Left ventricle myocardium superior (tissue), 1 donor: ENCODE data around the gene CYP4F3. TPM values are rescaled to one million over a fixed set of nuclear protein-coding genes. Genes with fewer than 3 reads are reported as not detected.
"Not testable (repeated sequence)": the region's sequence is repeated elsewhere in the genome, so short reads cannot be mapped to it uniquely, and the experiment has no call there.

Source experiments
- ATAC-seq: fragments of 200-7000 bp; cut with Tn5 transposase; one replicate; pipeline ENCODE4 v1.9.1; 2020; ENCODE audit warnings: mild to moderate bottlenecking, moderate library complexity
- DNase-seq: peaks from one replicate; pipeline ENCODE4 v3.0.0-alpha.2; 2020
- intact Hi-C: fragments of 100-400 bp; cut with micrococcal nuclease; formaldehyde crosslinking; loops from one replicate; pipeline ENCODE4 v1.11.0; 2022
- total RNA-seq: library from RNA; stranded (reverse); fragmentation: NEBNext Ultra II Directional; extraction: Animal tissue kit (Norgen Biotek cat#: 25700); gene quantifications from one replicate; pipeline ENCODE4 v1.2.1, GENCODE V29; 2021
- donor health status: DM: no; HTN: yes; CAD: no; lungs with severe emphysema.

The CYP4F3 gene
- total RNA-seq, 1 donor from 2014 or later, result 0.79 TPM

DNA sequence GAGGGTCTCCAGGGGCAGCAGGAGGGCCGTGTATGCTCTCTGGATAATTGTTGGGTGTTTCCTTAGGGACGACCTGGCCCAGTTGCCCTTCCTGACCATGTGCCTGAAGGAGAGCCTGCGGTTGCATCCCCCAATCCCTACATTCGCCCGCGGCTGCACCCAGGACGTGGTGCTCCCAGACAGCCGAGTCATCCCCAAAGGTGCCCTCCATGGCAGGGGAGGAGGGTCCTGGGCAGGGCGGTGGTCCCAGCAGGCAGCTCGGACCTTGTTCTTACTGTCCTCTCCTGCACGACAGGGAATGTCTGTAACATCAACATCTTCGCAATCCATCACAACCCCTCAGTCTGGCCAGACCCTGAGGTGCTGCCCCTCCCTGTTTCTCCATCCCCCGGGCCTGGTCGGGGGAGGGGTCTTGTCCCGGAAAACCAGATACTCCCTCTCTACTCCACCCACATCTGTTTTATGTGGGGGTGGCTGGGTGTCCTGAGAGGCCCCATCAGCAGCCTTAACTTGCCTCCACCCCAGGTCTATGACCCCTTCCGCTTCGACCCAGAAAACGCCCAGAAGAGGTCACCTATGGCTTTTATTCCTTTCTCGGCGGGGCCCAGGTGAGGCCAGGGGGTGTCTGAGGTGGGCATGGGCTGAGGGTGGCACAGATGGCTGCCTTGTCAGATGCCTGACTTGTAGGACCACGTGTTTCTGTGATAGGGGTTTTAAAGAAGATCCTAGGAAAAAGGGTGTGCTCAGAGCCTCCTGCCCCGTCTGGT is 12.3 kb upstream of the CYP4F3 start:
- no peak for DNase-seq
- intact Hi-C loops, result loop anchor here (2.0 to 10.0 kb wide), 2 partner anchors 238 to 546 kb away; partner anchors contain the start of gene CIB3

DNA sequence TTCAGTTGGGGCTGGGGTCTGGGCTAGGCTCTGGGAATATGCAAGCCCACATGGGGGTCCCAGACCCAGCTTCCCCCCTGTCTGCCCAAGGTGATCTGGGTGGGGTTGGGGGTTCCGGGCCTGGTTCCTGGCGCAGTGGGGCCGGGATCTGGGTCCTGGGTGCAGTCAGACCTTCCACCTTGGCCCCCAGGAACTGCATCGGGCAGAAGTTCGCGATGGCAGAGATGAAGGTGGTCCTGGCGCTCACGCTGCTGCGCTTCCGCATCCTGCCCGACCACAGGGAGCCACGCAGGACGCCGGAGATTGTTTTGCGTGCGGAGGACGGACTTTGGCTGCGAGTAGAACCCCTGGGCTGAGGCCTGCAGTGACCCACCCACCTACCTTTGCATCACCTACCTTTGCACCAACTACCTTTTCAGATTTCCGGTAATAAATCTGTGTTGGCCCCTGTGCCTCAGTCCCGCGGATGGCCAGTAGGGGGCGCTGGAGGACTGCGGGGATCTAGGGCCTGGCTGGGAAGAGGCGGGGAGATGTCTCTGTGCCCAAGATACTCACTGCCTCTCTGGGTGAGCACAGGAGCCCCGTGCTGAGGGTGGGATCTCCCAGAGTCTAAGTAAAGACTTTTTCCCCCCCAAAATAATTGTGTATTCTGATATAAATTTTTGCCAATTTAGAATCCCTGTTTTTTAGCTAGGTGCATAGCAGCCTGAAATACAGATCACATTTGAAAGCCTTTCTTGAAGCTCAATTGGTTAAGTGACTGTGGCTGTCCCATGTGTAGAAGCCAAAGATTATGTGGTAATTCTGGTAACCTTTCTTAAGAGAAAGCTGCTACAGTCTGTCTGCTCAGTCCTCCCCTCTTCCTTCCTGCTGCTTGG is 11.5 kb upstream of the CYP4F3 start:
- ATAC-seq (peak; percentile 89), DNase-seq (peak; percentile 89)
- intact Hi-C loops, result loop anchor here (2.0 to 10.0 kb wide), 2 partner anchors 238 to 546 kb away; partner anchors contain the start of gene CIB3

More for the DNA sequence above, 12.3 kb upstream of the CYP4F3 start:
- no peak for ATAC-seq

DNA sequence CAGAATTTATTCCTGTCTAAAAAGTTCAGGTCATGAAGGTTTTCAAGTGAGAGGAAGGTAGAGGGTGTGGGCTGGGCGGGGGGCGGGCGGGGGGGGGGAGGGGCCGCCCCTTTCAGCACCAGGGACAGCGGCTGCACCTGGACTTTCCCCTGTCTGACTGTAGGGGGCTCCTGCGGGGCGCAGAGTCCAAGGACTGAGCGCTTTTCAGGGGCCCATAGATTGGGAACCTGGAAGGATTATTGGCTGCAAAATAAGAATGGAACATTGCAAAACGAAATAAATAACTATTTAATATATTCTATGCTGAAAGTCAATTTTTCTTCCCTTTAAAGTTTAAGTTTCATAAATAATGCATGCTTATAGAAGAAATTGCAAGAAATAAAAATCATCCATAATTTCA is 8.9 kb upstream of the CYP4F3 start:
- intact Hi-C loops, result no loop called here
- ATAC-seq (no peak), DNase-seq (no peak)

GRCh38 chr19:15633082-15633835 is 7.4 kb upstream of the CYP4F3 start:
- peak; percentile 34 for ATAC-seq
- intact Hi-C loops, result no loop called here
- no peak for DNase-seq

GRCh38 chr19:15634105-15634504 is 6.6 kb upstream of the CYP4F3 start:
- no peak for DNase-seq
- intact Hi-C loops, result no loop called here
- no peak for ATAC-seq

DNA sequence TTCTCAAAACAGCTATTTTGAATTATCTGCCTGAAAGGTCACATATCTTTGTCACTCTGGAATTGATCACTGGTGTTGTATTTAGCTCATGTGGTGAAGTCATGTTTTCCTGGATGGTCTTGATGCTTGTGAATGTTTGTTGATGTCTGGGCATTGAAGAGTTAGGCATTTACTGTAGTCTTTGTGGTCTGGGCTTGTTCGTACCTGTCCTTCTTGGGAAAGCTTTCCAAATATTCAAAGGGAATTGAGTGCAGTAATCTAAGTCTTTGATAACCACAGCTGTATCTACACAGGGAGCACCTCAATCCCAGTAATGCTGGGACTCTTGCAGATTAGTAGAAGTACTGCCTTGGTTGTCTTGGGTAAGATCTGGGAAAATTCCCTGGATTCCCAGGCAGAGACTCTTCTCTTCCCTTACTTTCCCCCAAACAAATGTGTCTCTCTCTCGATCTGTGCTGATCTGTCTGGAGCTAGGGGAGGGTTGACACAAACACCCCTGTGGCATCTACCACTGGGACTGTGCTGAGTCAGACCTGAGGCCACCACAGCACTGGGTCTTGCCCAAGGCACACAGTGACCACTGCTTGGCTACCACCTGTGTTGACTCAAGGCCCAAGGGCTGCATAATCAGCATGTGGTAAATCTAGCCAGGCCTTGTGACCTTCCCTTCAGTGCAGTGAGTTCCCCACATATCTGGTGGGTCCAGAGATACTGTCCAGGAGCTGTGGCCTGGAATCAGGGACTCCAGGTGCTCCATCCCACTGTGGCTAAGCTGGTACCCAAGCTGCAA is 5.5 kb upstream of the CYP4F3 start:
- no peak for ATAC-seq
- intact Hi-C loops, result no loop called here
- DNase-seq, result no peak

GRCh38 chr19:15636026-15636425 is 4.7 kb upstream of the CYP4F3 start:
- ATAC-seq (no peak), DNase-seq (no peak)
- intact Hi-C loops, result no loop called here

DNA sequence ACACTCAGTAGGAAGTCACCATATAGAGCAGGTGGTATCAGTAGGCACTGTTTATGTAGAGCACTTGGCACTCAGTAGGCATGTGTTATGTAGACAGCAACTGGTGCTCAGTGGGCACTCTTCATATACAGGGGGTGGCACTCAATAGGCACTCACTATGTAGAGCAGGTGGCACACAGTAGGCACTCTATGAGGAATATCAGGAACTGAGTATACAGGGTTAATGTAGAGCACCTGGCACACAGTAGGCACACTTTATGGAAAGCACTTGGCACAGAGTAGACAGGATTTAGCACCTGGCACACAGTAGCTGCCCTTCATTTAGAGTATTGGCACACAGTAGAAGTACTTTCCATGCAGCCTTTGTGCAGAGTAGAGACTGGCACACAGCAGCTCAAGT is 1.1 kb upstream of the CYP4F3 start:
- DNase-seq, result no peak
- no peak for ATAC-seq
- intact Hi-C loops, result no loop called here

DNA sequence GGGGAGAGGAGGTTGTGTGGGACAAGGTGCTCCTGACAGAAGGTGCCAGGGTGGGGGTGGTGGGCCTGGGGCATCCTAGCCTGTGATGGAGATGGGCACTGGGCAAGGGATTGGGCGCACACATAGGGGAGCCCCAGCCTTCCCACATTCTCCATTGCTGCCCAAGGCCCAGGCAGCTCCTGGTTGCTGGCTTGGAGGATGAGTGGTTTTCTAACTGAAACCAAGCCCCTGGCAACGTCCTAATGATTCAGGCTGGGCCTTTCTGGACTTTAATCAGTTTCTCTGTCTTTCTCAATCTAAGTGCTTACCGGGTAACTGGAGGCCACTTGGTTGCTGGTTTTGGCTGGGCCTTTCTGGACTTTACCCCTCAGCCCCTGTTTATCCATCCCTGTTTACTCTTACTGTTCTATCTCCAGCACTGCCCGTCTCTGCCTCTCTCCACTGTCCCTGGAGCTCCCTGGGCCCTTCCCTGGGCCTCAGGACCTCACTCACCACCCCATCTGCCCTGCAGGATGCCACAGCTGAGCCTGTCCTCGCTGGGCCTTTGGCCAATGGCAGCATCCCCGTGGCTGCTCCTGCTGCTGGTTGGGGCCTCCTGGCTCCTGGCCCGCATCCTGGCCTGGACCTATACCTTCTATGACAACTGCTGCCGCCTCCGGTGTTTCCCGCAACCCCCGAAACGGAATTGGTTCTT is 354 bp downstream of the CYP4F3 start:
- intact Hi-C loops, result no loop called here
- DNase-seq, result no peak
- ATAC-seq, result no peak

- DNase-seq (no peak), ATAC-seq (peak; percentile 12)
- intact Hi-C loops, result no loop called here
These were observed 1.3 kb downstream of the CYP4F3 start for GRCh38 chr19:15641901-15642491.

DNA sequence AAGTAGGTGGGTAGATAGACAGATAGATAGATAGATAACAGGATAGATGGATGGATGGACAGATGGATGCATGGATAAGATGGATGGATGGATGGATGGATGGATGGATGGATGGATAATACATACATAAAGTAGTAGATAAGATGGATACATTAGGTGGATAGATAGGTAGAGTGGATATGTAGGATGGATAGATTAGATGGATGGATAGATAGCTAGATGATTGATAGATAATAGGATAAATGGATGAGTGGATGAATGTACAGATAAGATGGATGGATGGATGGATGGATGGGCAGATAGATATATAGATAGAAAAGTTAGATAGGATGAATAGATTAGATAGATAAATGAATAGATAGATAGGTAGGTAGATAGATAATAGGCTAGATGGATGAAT is 2.1 kb downstream of the CYP4F3 start:
- intact Hi-C loops, result no loop called here
- ATAC-seq (no peak), DNase-seq (no peak)

- ATAC-seq (no peak), DNase-seq (no peak)
- intact Hi-C loops, result no loop called here
These were observed 2.7 kb downstream of the CYP4F3 start for GRCh38 chr19:15643387-15643786.

- intact Hi-C loops, result no loop called here
- ATAC-seq, result no peak
- DNase-seq, result no peak
These were observed 3.5 kb downstream of the CYP4F3 start for GRCh38 chr19:15644066-15644741.

DNA sequence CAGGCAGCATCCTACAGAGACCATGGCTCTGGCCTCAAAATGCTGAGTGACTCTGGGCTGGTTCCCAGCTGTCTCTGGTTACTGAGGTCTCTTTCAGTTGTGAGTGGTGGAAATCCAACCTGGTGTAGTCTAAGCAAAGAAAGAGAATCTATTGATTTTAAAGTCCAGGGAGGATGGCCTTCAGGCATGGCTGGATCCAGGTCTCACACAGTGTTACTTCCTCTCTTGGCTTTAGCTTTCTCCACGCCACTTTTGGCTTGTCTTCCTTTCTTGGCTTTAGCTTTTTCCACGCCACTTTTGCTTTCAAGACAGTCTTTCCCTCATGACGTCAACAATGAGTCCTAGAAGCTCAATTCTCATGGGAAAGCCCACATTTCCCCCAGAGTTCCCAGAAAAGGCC is 4.1 kb downstream of the CYP4F3 start:
- intact Hi-C loops, result no loop called here
- ATAC-seq (no peak), DNase-seq (no peak)

DNA sequence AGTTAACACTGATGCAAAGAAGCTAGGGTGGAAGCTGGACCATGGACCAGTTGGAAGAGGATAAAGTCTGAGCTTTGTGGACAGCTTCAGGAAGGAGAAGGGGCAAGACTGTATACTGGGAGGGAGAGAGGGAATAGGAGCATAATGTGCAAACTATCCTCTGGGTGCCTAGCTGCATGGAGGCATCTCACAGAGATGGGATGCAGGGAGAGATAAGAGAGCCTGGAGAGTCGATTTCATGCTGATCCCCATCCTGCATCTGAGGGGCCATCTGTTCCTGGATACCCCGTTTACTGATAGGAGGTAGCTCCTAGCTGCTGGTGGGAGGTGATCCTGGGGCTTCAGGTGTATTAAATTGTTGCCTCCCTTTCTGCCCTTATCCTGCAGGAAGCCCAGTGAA is 8.8 kb downstream of the CYP4F3 start:
- ATAC-seq (no peak), DNase-seq (no peak)
- intact Hi-C loops, result no loop called here

- intact Hi-C loops, result not testable (repeated sequence)
These were observed 9.4 kb downstream of the CYP4F3 start for GRCh38 chr19:15650123-15650522.

DNA sequence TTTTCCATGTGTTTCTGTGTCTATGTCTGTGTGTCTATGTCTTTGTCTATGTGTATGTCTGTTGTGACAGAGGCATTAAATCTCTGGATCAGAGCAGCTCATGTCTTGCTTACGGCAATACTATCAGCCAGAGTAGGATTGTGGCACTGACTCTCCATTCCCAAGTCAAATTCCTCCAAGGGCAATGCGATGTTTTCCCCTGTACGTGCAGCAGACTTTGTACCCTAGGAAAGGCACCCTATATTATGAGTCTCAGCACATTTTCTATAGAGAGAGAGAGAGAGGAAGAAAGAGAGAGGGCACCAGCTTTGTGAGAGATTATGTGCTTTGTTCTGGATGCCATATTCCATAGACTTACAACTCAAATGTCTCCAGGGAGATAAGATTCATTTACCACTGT is 11.1 kb downstream of the CYP4F3 start:
- intact Hi-C loops, result no loop called here
- no peak for ATAC-seq
- no peak for DNase-seq

More at GRCh38 chr19:15650123-15650522, 9.4 kb downstream of the CYP4F3 start:
- ATAC-seq, DNase-seq: not testable (repeated sequence)
